Measurements from ENCODE around the gene DOLPP1. TPM values are rescaled to one million over a fixed set of nuclear protein-coding genes. Genes with fewer than 3 reads are reported as not detected.

DOLPP1 gene
- total and polyA plus RNA-seq, 2 of the 13 experiments (the other 11 are each of a cell fraction or from before 2014, with no cell fraction given), result 21.0 to 34.1 TPM

- no peak for TF ChIP-seq E2F2 (CRISPR knock-in tag; IDR thresholded peaks at IDR 0.05; ENCODE audit: borderline replicate concordance)
- peak; percentile 50; the same call in 1 of the 2 replicates for TF ChIP-seq ZNF766 (CRISPR knock-in tag; IDR thresholded peaks at IDR 0.05; ENCODE audit: borderline replicate concordance)
- peak; percentile 70 for TF ChIP-seq SAP130 (CRISPR knock-in tag; IDR thresholded peaks at IDR 0.05; ENCODE audit: low read depth)
- no peak for TF ChIP-seq ZHX2 (IDR thresholded peaks at IDR 0.05; ENCODE audit: low read depth)
- TF ChIP-seq ZHX2 (CRISPR knock-in tag; IDR thresholded peaks at IDR 0.05; ENCODE audit: borderline replicate concordance), result no peak
- TF ChIP-seq ZNF788 (CRISPR knock-in tag; IDR thresholded peaks at IDR 0.05; ENCODE audit: borderline replicate concordance), result 0 out of 2 replicates have a peak, but pooled peaks have one; percentile 10
- TF ChIP-seq HOMEZ (CRISPR knock-in tag; IDR thresholded peaks at IDR 0.05; ENCODE audit: low read depth), result 0 out of 2 replicates have a peak, but pooled peaks have one; percentile 12
- TF ChIP-seq NR2F2 (IDR thresholded peaks at IDR 0.05; ENCODE audit: borderline replicate concordance, low read depth), result 0 out of 2 replicates have a peak, but pooled peaks have one; percentile 10
- no peak for TF ChIP-seq THAP8 (CRISPR knock-in tag; IDR thresholded peaks at IDR 0.05; ENCODE audit: borderline replicate concordance)
- TF ChIP-seq MED1 (CRISPR knock-in tag; IDR thresholded peaks at IDR 0.05), result 0 out of 2 replicates have a peak, but pooled peaks have one; percentile 63
- no peak for TF ChIP-seq ZNF383 (CRISPR knock-in tag; IDR thresholded peaks at IDR 0.05; ENCODE audit: borderline replicate concordance)
- peak; percentile 21; the same call in 1 of the 2 replicates for TF ChIP-seq IRF2 (CRISPR knock-in tag; IDR thresholded peaks at IDR 0.05)
- no peak for TF ChIP-seq ZBTB25 (CRISPR knock-in tag; IDR thresholded peaks at IDR 0.05)
- no peak for TF ChIP-seq RFX1 (IDR thresholded peaks at IDR 0.05)
- no peak for TF ChIP-seq KLF12 (CRISPR knock-in tag; IDR thresholded peaks at IDR 0.05; ENCODE audit: borderline replicate concordance)
- no peak for TF ChIP-seq TGIF2 (CRISPR knock-in tag; IDR thresholded peaks at IDR 0.05)
- peak; percentile 63; the same call in 1 of the 2 replicates for TF ChIP-seq ELF3 (CRISPR knock-in tag; IDR thresholded peaks at IDR 0.05)
- peak; percentile 99 for TF ChIP-seq SIX4 (CRISPR knock-in tag; IDR thresholded peaks at IDR 0.05)
These were observed 59.1 kb downstream of the DOLPP1 start (continued) for GRCh38 chr9:129139993-129140396.

Measured in HepG2 (cell line).